ENCODE measurements around the gene ADGRL3. TPM values are rescaled to one million over a fixed set of nuclear protein-coding genes. Genes with fewer than 3 reads are reported as not detected.

The ADGRL3 gene
- total RNA-seq, 1 donor from 2014 or later, result 93.6 TPM

GRCh38 chr4:62075521-62075920, 875.4 kb downstream of the ADGRL3 start:
- no peaks in the 10 kb centered on the region for H4K20me1 ChIP-seq (ENCODE audit: low read depth)
- Mint-ChIP-seq H3K36me3 (peaks cover 7% of the 10 kb centered on the region), H3K27me3 (ENCODE audit: insufficient read depth, low read depth) (no peaks in the 10 kb centered on the region), H3K9me3 (no peaks in the 10 kb centered on the region), H3K4me3 (no peak overlapping the region), H3K4me1 (peaks cover under 1% of the 10 kb centered on the region), H3K27ac (no peak overlapping the region)
- no peaks in the 10 kb centered on the region for H3K27me3 ChIP-seq
- no peak for DNase-seq (ENCODE audit: low spot score)
- H2AFZ ChIP-seq (replicated peaks), result no peak overlapping the region
- H3K79me2 ChIP-seq (ENCODE audit: low read depth), result no peaks in the 10 kb centered on the region
- no peaks in the 10 kb centered on the region for H3K36me3 ChIP-seq
- no peaks in the 10 kb centered on the region for H3F3A ChIP-seq (ENCODE audit: low read depth)
- no peak overlapping the region for H3K4me3 ChIP-seq
- H3K4me1 ChIP-seq, result no peaks in the 10 kb centered on the region
- TF ChIP-seq EZH2 (IDR thresholded peaks at IDR 0.05) (no peak), CTCF (IDR thresholded peaks at IDR 0.05) (no peak), EZH2phosphoT487 (IDR thresholded peaks at IDR 0.05) (no peak)
- H3K27ac ChIP-seq, result no peak overlapping the region
- no peaks in the 10 kb centered on the region for H3K9me3 ChIP-seq (ENCODE audit: low read depth)
- H3K9ac ChIP-seq, result no peak overlapping the region
- no peak overlapping the region for H3K4me2 ChIP-seq

GRCh38 chr4:62077406-62077805, 877.3 kb downstream of the ADGRL3 start:
- Mint-ChIP-seq H3K27ac (no peak overlapping the region), H3K4me1 (no peaks in the 10 kb centered on the region), H3K4me3 (no peak overlapping the region), H3K9me3 (no peaks in the 10 kb centered on the region), H3K27me3 (ENCODE audit: insufficient read depth, low read depth) (no peaks in the 10 kb centered on the region), H3K36me3 (no peaks in the 10 kb centered on the region)
- no peaks in the 10 kb centered on the region for H3F3A ChIP-seq (ENCODE audit: low read depth)
- H3K9me3 ChIP-seq (ENCODE audit: low read depth), result no peaks in the 10 kb centered on the region
- no peak overlapping the region for H3K4me3 ChIP-seq
- H2AFZ ChIP-seq (replicated peaks), result no peak overlapping the region
- H3K9ac ChIP-seq, result no peak overlapping the region
- no peaks in the 10 kb centered on the region for H4K20me1 ChIP-seq (ENCODE audit: low read depth)
- no peaks in the 10 kb centered on the region for H3K36me3 ChIP-seq
- no peaks in the 10 kb centered on the region for H3K4me1 ChIP-seq
- no peak overlapping the region for H3K4me2 ChIP-seq
- no peaks in the 10 kb centered on the region for H3K79me2 ChIP-seq (ENCODE audit: low read depth)
- DNase-seq (ENCODE audit: low spot score), result no peak
- H3K27me3 ChIP-seq, result no peaks in the 10 kb centered on the region
- H3K27ac ChIP-seq, result no peak overlapping the region
- TF ChIP-seq EZH2phosphoT487 (IDR thresholded peaks at IDR 0.05) (no peak), EZH2 (IDR thresholded peaks at IDR 0.05) (no peak), CTCF (IDR thresholded peaks at IDR 0.05) (no peak)

GRCh38 chr4:62080431-62080830, 880.3 kb downstream of the ADGRL3 start:
- H3K4me1 Mint-ChIP-seq, result no peaks in the 10 kb centered on the region
- H3K4me3 ChIP-seq, result no peak overlapping the region

More at GRCh38 chr4:62080431-62080830, 880.3 kb downstream of the ADGRL3 start:
- H3K27me3 Mint-ChIP-seq (ENCODE audit: insufficient read depth, low read depth), result no peaks in the 10 kb centered on the region
- Histone ChIP-seq H3K4me2 (no peak overlapping the region), H3K9me3 (ENCODE audit: low read depth) (no peaks in the 10 kb centered on the region), H3F3A (ENCODE audit: low read depth) (no peaks in the 10 kb centered on the region), H3K27ac (no peak overlapping the region), H3K36me3 (no peaks in the 10 kb centered on the region), H4K20me1 (ENCODE audit: low read depth) (no peaks in the 10 kb centered on the region), H2AFZ (replicated peaks) (no peak overlapping the region), H3K9ac (no peak overlapping the region), H3K4me1 (no peaks in the 10 kb centered on the region), H3K27me3 (no peaks in the 10 kb centered on the region), H3K79me2 (ENCODE audit: low read depth) (no peaks in the 10 kb centered on the region)
- no peaks in the 10 kb centered on the region for H3K36me3 Mint-ChIP-seq
- H3K9me3 Mint-ChIP-seq, result no peaks in the 10 kb centered on the region
- H3K27ac Mint-ChIP-seq, result no peak overlapping the region
- no peak overlapping the region for H3K4me3 Mint-ChIP-seq
- no peak for DNase-seq (ENCODE audit: low spot score)
- TF ChIP-seq EZH2phosphoT487 (IDR thresholded peaks at IDR 0.05), result no peak
- no peak for TF ChIP-seq EZH2 (IDR thresholded peaks at IDR 0.05)
- no peak for TF ChIP-seq CTCF (IDR thresholded peaks at IDR 0.05)

Data from neural progenitor cell (in vitro differentiated cells).